Spleen (tissue), 11 donors: ENCODE data around the gene CARD16. TPM values are rescaled to one million over a fixed set of nuclear protein-coding genes. Genes with fewer than 3 reads are reported as not detected.
"Not testable (repeated sequence)": the region's sequence is repeated elsewhere in the genome, so short reads cannot be mapped to it uniquely, and the experiment has no call there.

Experiments
- DNase-seq: peaks from one replicate; pipeline ENCODE4 v3.0.0-alpha.2; 2020
- H3K27ac ChIP-seq, 8 donors: fragments of 200-600 bp; sonication (generic) in 7 of 8; 1 replicate in 4 of 8; 2 replicates in 4 of 8; pipeline versions ENCODE4 v1.5.0 to v1.8.0; 2016 to 2021; ENCODE audit warnings: inconsistent platforms in 4 of 8, mild to moderate bottlenecking in 4 of 8, moderate library complexity in 1 of 8
- H3K27me3 ChIP-seq, 7 donors: fragments of 200-600 bp; sonication (generic) in 6 of 7; replicated peaks in 1 of 7; 1 replicate in 4 of 7; 2 replicates in 3 of 7; pipeline versions ENCODE4 v1.5.0 to v1.8.0; 2016 to 2021; ENCODE audit warnings: inconsistent platforms in 3 of 7, mild to moderate bottlenecking in 1 of 7
- H3K36me3 ChIP-seq, 6 donors: fragments of 200-600 bp; sonication (generic) in 5 of 6; 1 replicate in 4 of 6; 2 replicates in 2 of 6; pipeline versions ENCODE4 v1.5.0 to v1.8.0; 2016 to 2021; ENCODE audit warnings: inconsistent platforms in 2 of 6
- H3K4me1 ChIP-seq, 6 donors: fragments of 200-600 bp; sonication (generic) in 5 of 6; 1 replicate in 3 of 6; 2 replicates in 3 of 6; pipeline versions ENCODE4 v1.5.0 to v1.8.0; 2016 to 2021; ENCODE audit warnings: inconsistent platforms in 3 of 6
- H3K4me3 ChIP-seq, 8 donors: fragments of 200-600 bp; sonication (generic) in 7 of 8; 1 replicate in 4 of 8; 2 replicates in 4 of 8; pipeline versions ENCODE4 v1.5.0 to v1.8.0; 2016 to 2021; ENCODE audit warnings: inconsistent platforms in 4 of 8, mild to moderate bottlenecking in 4 of 8, moderate library complexity in 2 of 8
- H3K9me3 ChIP-seq, 8 donors: fragments of 200-600 bp; sonication (generic) in 7 of 8; 1 replicate in 4 of 8; 2 replicates in 4 of 8; pipeline versions ENCODE4 v1.5.0 to v1.8.0; 2016 to 2021; ENCODE audit warnings: inconsistent platforms in 4 of 8
- POLR2A ChIP-seq, 3 donors: fragments of 450-650 bp; IDR thresholded peaks; one replicate each; pipeline ENCODE4 v1.5.1; 2017; ENCODE audit warnings: antibody characterized with exemption in 3 of 3, mild to moderate bottlenecking in 1 of 3
- POLR2AphosphoS5 ChIP-seq, 3 donors: sonication (generic); formaldehyde crosslinking; IDR thresholded peaks; one replicate each; pipeline ENCODE4 v1.5.1; 2017; ENCODE audit warnings: antibody characterized with exemption in 3 of 3
- WGBS, 5 donors: extraction: QIAGEN DNeasy Blood & Tissue Kit in 3 of 5; methylation state at CpG; one replicate each; pipeline versions ENCODE4 v1.1.5 to v1.1.7; 2013 to 2018; 5-methylcytosine and 5-hydroxymethylcytosine counted together
- intact Hi-C: fragments of 100-400 bp; cut with DNase I; formaldehyde crosslinking; loops from one replicate; pipeline ENCODE4 v1.15.0; 2023; ENCODE audit warnings: low total_unique reads
- polyA plus RNA-seq, 3 donors: library from polyadenylated mRNA; stranded (reverse); fragments of 200-250 nt; gene quantifications; one replicate each; pipeline ENCODE4 v1.2.1, GENCODE V29; 2013
- total RNA-seq, 7 donors: library from RNA; depleted of rRNA in 3 of 7; stranded (reverse); fragments of >200 nt in 3 of 7; fragmentation: NEBNext Ultra II Directional in 4 of 7; extraction: Animal tissue kit (Norgen Biotek cat#: 25700) in 4 of 7; gene quantifications; one replicate each; pipeline versions ENCODE4 v1.1.0 to v1.2.1, GENCODE V29; 2016 to 2021
- TF ChIP-seq, protein P1 (sequence below), 11 experiments: fragments of 200-600 bp in 7 of 11; fragments of 450-650 bp in 4 of 11; sonication (generic) in 4 of 11; IDR thresholded peaks in 8 of 11; conservative IDR thresholded peaks in 3 of 11; 1 replicate in 7 of 11; 2 replicates in 4 of 11; pipeline versions ENCODE4 v1.4.0 to v1.8.0; 2016 to 2021; ENCODE audit warnings: antibody characterized with exemption in 11 of 11, inconsistent platforms in 4 of 11, mild to moderate bottlenecking in 1 of 11
- donor health status: healthy with polysubstance abuse.
- donor health status: DM: no; HTN: no; CAD: no; lungs with moderate emphysema.
- donor health status: DM: no; HTN: no; CAD: no.
- donor health status: Bipolar disorder and iron deficiency.
- donor health status: healthy.
- donor health status: DM: no; HTN: no; CAD: no.
- donor health status: DM: yes; HTN: yes; CAD: no.

Gene CARD16
- total and polyA plus RNA-seq, 10 donors, result 78.8 to 189 (median 112) TPM

- Histone ChIP-seq H3K4me1 (peaks cover 7 to 60% (median 48%) of the 10 kb centered on the region in 6 donors), H3K27me3 (no peaks in the 10 kb centered on the region), H3K36me3 (peaks cover 0 to 49% (median 18%) of the 10 kb centered on the region in 6 donors), H3K9me3 (no peaks in the 10 kb centered on the region), H3K27ac (no peak overlapping the region), H3K4me3 (no peak overlapping the region)
- TF ChIP-seq POLR2AphosphoS5 (IDR thresholded peaks at IDR 0.05), result no peak
- TF ChIP-seq POLR2A (IDR thresholded peaks at IDR 0.05), result no peak
- TF ChIP-seq, protein P1, sequence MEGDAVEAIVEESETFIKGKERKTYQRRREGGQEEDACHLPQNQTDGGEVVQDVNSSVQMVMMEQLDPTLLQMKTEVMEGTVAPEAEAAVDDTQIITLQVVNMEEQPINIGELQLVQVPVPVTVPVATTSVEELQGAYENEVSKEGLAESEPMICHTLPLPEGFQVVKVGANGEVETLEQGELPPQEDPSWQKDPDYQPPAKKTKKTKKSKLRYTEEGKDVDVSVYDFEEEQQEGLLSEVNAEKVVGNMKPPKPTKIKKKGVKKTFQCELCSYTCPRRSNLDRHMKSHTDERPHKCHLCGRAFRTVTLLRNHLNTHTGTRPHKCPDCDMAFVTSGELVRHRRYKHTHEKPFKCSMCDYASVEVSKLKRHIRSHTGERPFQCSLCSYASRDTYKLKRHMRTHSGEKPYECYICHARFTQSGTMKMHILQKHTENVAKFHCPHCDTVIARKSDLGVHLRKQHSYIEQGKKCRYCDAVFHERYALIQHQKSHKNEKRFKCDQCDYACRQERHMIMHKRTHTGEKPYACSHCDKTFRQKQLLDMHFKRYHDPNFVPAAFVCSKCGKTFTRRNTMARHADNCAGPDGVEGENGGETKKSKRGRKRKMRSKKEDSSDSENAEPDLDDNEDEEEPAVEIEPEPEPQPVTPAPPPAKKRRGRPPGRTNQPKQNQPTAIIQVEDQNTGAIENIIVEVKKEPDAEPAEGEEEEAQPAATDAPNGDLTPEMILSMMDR (IDR thresholded peaks at IDR 0.05 in 8 of 11, conservative IDR thresholded peaks at IDR 0.05 in 3 of 11), result no peak
- intact Hi-C loops, result no loop called here
- WGBS, 5 donors, result 76 to 98% (median 95%) methylated on average over 2 of the region's 2 CpGs
- no peak for DNase-seq
Observed at GRCh38 chr11:105040703-105041102, 4.4 kb downstream of the CARD16 start.

- H3K36me3 ChIP-seq, result peaks cover 0 to 43% (median 20%) of the 10 kb centered on the region in 6 donors
- TF ChIP-seq POLR2A (IDR thresholded peaks at IDR 0.05) (peak in 1 of 3 donors; percentile 44), POLR2AphosphoS5 (IDR thresholded peaks at IDR 0.05) (peak in 1 of 3 donors; percentile 79)
- TF ChIP-seq, protein P1 (IDR thresholded peaks at IDR 0.05 in 8 of 11, conservative IDR thresholded peaks at IDR 0.05 in 3 of 11), result no peak
- H3K4me1 ChIP-seq, result peaks cover 25 to 66% (median 53%) of the 10 kb centered on the region in 6 donors
- H3K9me3 ChIP-seq, result no peaks in the 10 kb centered on the region
- peak within 1 kb of the TSS; percentile 23 to 73 (median 46) for H3K4me3 ChIP-seq
- no peaks in the 10 kb centered on the region for H3K27me3 ChIP-seq
- 2 to 12% (median 8%) methylated on average over 3 of the region's 3 CpGs for WGBS, 5 donors
- H3K27ac ChIP-seq, result peak within 1 kb of the TSS; percentile 75 to 93 (median 90)
- DNase-seq, result no peak
- intact Hi-C loops, result no loop called here
Observed at GRCh38 chr11:105034813-105035620, 10.1 kb downstream of the CARD16 start, which contains the start of gene CASP1. Gene CASP1 (minus strand): TSS chr11:105035144. CDS start chr11:105035113, 31 bp downstream.

GRCh38 chr11:105034388-105034787 is 10.7 kb downstream of the CARD16 start:
- DNase-seq, H3K27me3 ChIP-seq, H3K9me3 ChIP-seq, intact Hi-C loops: not testable (repeated sequence)
- WGBS, 5 donors, result 32 to 57% (median 35%) methylated on average over 2 of the region's 2 CpGs
- peak overlapping the region; percentile 75 to 93 (median 90) for H3K27ac ChIP-seq
- peak overlapping the region; percentile 23 to 73 (median 46) for H3K4me3 ChIP-seq
- H3K36me3 ChIP-seq, result peaks cover 0 to 43% (median 20%) of the 10 kb centered on the region in 6 donors
- peaks cover 25 to 71% (median 54%) of the 10 kb centered on the region in 6 donors for H3K4me1 ChIP-seq

DNA sequence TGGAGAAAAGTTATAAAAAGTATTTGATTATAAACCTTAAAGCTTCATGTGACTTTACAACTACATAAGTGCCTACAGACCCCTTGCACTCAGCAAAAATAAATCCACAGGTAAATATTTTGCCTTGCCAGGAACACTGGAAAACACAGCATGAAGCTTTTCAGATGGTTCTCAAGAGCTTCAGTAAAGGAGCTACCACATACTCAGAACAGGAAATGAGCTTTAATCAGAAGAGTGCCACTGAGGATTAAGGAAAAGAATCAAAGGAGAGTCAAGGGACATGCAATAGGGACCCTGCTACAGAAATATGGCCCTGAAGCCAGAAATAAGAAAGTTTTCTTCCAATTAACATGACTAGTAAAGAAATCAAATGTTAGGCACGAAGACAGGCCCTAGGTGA is 11.4 kb downstream of the CARD16 start:
- DNase-seq, result no peak
- 50 to 92% (median 71%) methylated on average over 1 of the region's 1 CpG for WGBS, 5 donors
- intact Hi-C loops, result no loop called here
- Histone ChIP-seq H3K27ac (peak overlapping the region; percentile 29 to 93 (median 90)), H3K4me1 (peaks cover 25 to 76% (median 54%) of the 10 kb centered on the region in 6 donors), H3K9me3 (no peaks in the 10 kb centered on the region), H3K36me3 (peaks cover 0 to 43% (median 24%) of the 10 kb centered on the region in 6 donors), H3K27me3 (no peaks in the 10 kb centered on the region), H3K4me3 (peak overlapping the region; percentile 12 to 73 (median 46))
- TF ChIP-seq, protein P1 (IDR thresholded peaks at IDR 0.05 in 8 of 11, conservative IDR thresholded peaks at IDR 0.05 in 3 of 11), result no peak
- TF ChIP-seq POLR2AphosphoS5 (IDR thresholded peaks at IDR 0.05) (no peak), POLR2A (IDR thresholded peaks at IDR 0.05) (no peak)
